ENCODE data around the gene RHOJ.

Gene RHOJ

GRCh38 chr14:63286071-63286470 lies 81.8 kb downstream of the RHOJ start:
- TF ChIP-seq CTCF (IDR thresholded peaks at IDR 0.05; ENCODE audit: insufficient read depth, low read length, poor library complexity, severe bottlenecking), result no peak
- Histone ChIP-seq H3K4me3 (replicated peaks; ENCODE audit: low read depth, low read length) (no peak overlapping the region), H3K36me3 (ENCODE audit: control insufficient read depth, insufficient read depth, low read length) (no peaks in the 10 kb centered on the region), H3K27me3 (replicated peaks; ENCODE audit: control insufficient read depth, insufficient read depth, low read length) (no peaks in the 10 kb centered on the region)
- DNase-seq (ENCODE audit: extremely low read depth, insufficient read length), result no peak

GRCh38 chr14:63287666-63288483 lies 83.6 kb downstream of the RHOJ start:
- Histone ChIP-seq H3K36me3 (ENCODE audit: control insufficient read depth, insufficient read depth, low read length) (no peaks in the 10 kb centered on the region), H3K27me3 (replicated peaks; ENCODE audit: control insufficient read depth, insufficient read depth, low read length) (no peaks in the 10 kb centered on the region), H3K4me3 (replicated peaks; ENCODE audit: low read depth, low read length) (no peak overlapping the region)
- TF ChIP-seq CTCF (IDR thresholded peaks at IDR 0.05; ENCODE audit: insufficient read depth, low read length, poor library complexity, severe bottlenecking), result no peak
- DNase-seq (ENCODE audit: extremely low read depth, insufficient read length), result no peak

- H3K27me3 ChIP-seq (replicated peaks; ENCODE audit: control insufficient read depth, insufficient read depth, low read length), result no peaks in the 10 kb centered on the region
- TF ChIP-seq CTCF (IDR thresholded peaks at IDR 0.05; ENCODE audit: insufficient read depth, low read length, poor library complexity, severe bottlenecking), result no peak
Observed at GRCh38 chr14:63288853-63289252, 84.6 kb downstream of the RHOJ start.

GRCh38 chr14:63290741-63291430 lies 86.6 kb downstream of the RHOJ start:
- Histone ChIP-seq H3K27me3 (replicated peaks; ENCODE audit: control insufficient read depth, insufficient read depth, low read length) (no peaks in the 10 kb centered on the region), H3K36me3 (ENCODE audit: control insufficient read depth, insufficient read depth, low read length) (no peaks in the 10 kb centered on the region), H3K4me3 (replicated peaks; ENCODE audit: low read depth, low read length) (no peak overlapping the region)
- DNase-seq (ENCODE audit: extremely low read depth, insufficient read length), result no peak
- no peak for TF ChIP-seq CTCF (IDR thresholded peaks at IDR 0.05; ENCODE audit: insufficient read depth, low read length, poor library complexity, severe bottlenecking)

More at GRCh38 chr14:63288853-63289252, 84.6 kb downstream of the RHOJ start:
- H3K4me3 ChIP-seq (replicated peaks; ENCODE audit: low read depth, low read length), result no peak overlapping the region
- no peak for DNase-seq (ENCODE audit: extremely low read depth, insufficient read length)
- H3K36me3 ChIP-seq (ENCODE audit: control insufficient read depth, insufficient read depth, low read length), result no peaks in the 10 kb centered on the region

GRCh38 chr14:63292805-63293204 lies 88.6 kb downstream of the RHOJ start:
- Histone ChIP-seq H3K36me3 (ENCODE audit: control insufficient read depth, insufficient read depth, low read length) (no peaks in the 10 kb centered on the region), H3K27me3 (replicated peaks; ENCODE audit: control insufficient read depth, insufficient read depth, low read length) (no peaks in the 10 kb centered on the region), H3K4me3 (replicated peaks; ENCODE audit: low read depth, low read length) (no peak overlapping the region)
- DNase-seq (ENCODE audit: extremely low read depth, insufficient read length), result no peak
- TF ChIP-seq CTCF (IDR thresholded peaks at IDR 0.05; ENCODE audit: insufficient read depth, low read length, poor library complexity, severe bottlenecking), result no peak

All from GM06990 (cell line).